ENCODE measurements around the gene AFAP1L1.

DNA sequence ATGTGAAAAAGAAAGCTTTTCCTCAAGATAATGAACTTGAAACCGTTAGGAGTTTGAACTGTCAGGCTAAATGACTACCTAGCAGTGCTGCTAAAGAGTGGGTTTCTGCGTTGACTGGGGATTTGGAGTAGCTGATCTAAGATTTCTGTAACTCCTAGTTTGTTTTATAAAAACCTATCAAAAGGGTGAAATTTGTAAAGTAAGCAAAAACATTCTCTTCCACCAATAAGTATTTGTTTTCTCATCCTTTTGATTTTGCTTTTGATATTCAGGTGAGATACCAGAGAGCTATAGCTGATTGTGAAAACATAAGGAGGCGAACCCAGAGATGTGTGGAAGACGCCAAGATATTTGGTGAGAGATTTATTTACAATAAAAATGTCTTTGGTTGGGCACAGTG is 77.7 kb downstream of the AFAP1L1 start:
- TF ChIP-seq GATA2 (IDR thresholded peaks at IDR 0.05; ENCODE audit: low read depth, low read length) (no peak), GATA3 (IDR thresholded peaks at IDR 0.05; ENCODE audit: low read depth, low read length) (no peak)

Data from SH-SY5Y (cell line).